Astrocyte (in vitro differentiated cells and primary cell): Measurements from ENCODE around the gene ACD. TPM values are rescaled to one million over a fixed set of nuclear protein-coding genes. Genes with fewer than 3 reads are reported as not detected.
A peak's percentile ranks its signal among the peaks of the same experiment; 100 is the strongest.

Source experiments
- DNase-seq: peaks from one replicate; pipeline ENCODE4 v3.0.0-alpha.2; 2010; ENCODE audit warnings: low read depth
- FAIRE-seq: peaks from 2 replicates; lab custom pipeline; 2011; peaks lifted over from hg19 to GRCh38; lab: Jason Lieb, UNC
- H2AFZ ChIP-seq: 2 replicates; pipeline ENCODE4 v1.6.0; 2012; ENCODE audit warnings: low read depth, low read length, inconsistent platforms
- H3K27ac ChIP-seq: 2 replicates; pipeline ENCODE4 v1.5.1; 2011; ENCODE audit warnings: low read depth, low read length, inconsistent platforms
- H3K27me3 ChIP-seq: 2 replicates; pipeline ENCODE4 v1.6.0; 2011; ENCODE audit warnings: low read length, inconsistent platforms; ENCODE audit not compliant: insufficient read depth
- H3K36me3 ChIP-seq: 2 replicates; pipeline ENCODE4 v1.5.1; 2011; ENCODE audit warnings: low read length, inconsistent platforms; ENCODE audit not compliant: insufficient read depth
- H3K4me1 ChIP-seq: 2 replicates; pipeline ENCODE4 v1.5.1; 2011; ENCODE audit warnings: low read length, inconsistent platforms; ENCODE audit not compliant: insufficient read depth
- H3K4me2 ChIP-seq: 2 replicates; pipeline ENCODE4 v1.6.0; 2012; ENCODE audit warnings: low read length, inconsistent platforms
- H3K4me3 ChIP-seq: 2 replicates; pipeline ENCODE4 v1.5.1; 2011; ENCODE audit warnings: low read depth, mild to moderate bottlenecking, low read length, inconsistent platforms; ENCODE audit not compliant: insufficient read depth
- H3K79me2 ChIP-seq: 2 replicates; pipeline ENCODE4 v1.6.0; 2012; ENCODE audit warnings: mild to moderate bottlenecking, low read length, inconsistent platforms; ENCODE audit not compliant: insufficient read depth
- H3K9ac ChIP-seq: 2 replicates; pipeline ENCODE4 v1.6.0; 2012; ENCODE audit warnings: mild to moderate bottlenecking, low read length, inconsistent platforms
- H3K9me3 ChIP-seq: 2 replicates; pipeline ENCODE4 v1.5.1; 2012; ENCODE audit warnings: low read depth, mild to moderate bottlenecking, low read length, inconsistent platforms; ENCODE audit not compliant: insufficient read depth
- H4K20me1 ChIP-seq: 2 replicates; pipeline ENCODE4 v1.6.0; 2012; ENCODE audit warnings: low read length, inconsistent platforms; ENCODE audit not compliant: insufficient read depth
- H3K27ac Mint-ChIP-seq: one replicate; pipeline ENCODE4 v1.8.0; 2021; ENCODE audit warnings: mild to moderate bottlenecking, mixed read lengths; ENCODE audit not compliant: unreplicated experiment
- H3K27me3 Mint-ChIP-seq: one replicate; pipeline ENCODE4 v1.8.0; 2021; ENCODE audit warnings: low read depth, mixed read lengths; ENCODE audit not compliant: unreplicated experiment
- H3K36me3 Mint-ChIP-seq: one replicate; pipeline ENCODE4 v1.8.0; 2021; ENCODE audit warnings: low read depth, mixed read lengths; ENCODE audit not compliant: unreplicated experiment
- H3K4me1 Mint-ChIP-seq: one replicate; pipeline ENCODE4 v1.8.0; 2021; ENCODE audit warnings: low read depth, mixed read lengths; ENCODE audit not compliant: unreplicated experiment
- H3K4me3 Mint-ChIP-seq: one replicate; pipeline ENCODE4 v1.8.0; 2021; ENCODE audit warnings: mild to moderate bottlenecking, moderate library complexity, mixed read lengths; ENCODE audit not compliant: unreplicated experiment
- H3K9me3 Mint-ChIP-seq: one replicate; pipeline ENCODE4 v1.8.0; 2021; ENCODE audit warnings: mild to moderate bottlenecking, mixed read lengths; ENCODE audit not compliant: unreplicated experiment
- EZH2 ChIP-seq: IDR thresholded peaks from 2 replicates; pipeline ENCODE4 v1.6.1; 2012; ENCODE audit warnings: mild to moderate bottlenecking, low read length, inconsistent platforms; ENCODE audit not compliant: insufficient read depth
- total RNA-seq: library from RNA; stranded (reverse); gene quantifications from 2 replicates; pipeline ENCODE4 v1.2.1, GENCODE V29; 2021
- TF ChIP-seq, protein P1 (sequence below): IDR thresholded peaks from 2 replicates; pipeline ENCODE4 v1.5.1; 2011; ENCODE audit warnings: low read depth, mild to moderate bottlenecking, inconsistent platforms, low read length, moderate library complexity; ENCODE audit not compliant: insufficient read depth

Gene ACD
- total RNA-seq, 1 donor from 2014 or later, result 11.8 TPM

GRCh38 chr16:67667817-67668494 lies 7.9 kb upstream of the ACD start:
- H4K20me1 ChIP-seq, result peaks cover 6% of the 10 kb centered on the region
- H2AFZ ChIP-seq, result peak overlapping the region; percentile 84
- no peaks in the 10 kb centered on the region for H3K27me3 ChIP-seq
- H3K27ac Mint-ChIP-seq, result no peak overlapping the region
- peak; percentile 78 for DNase-seq
- no peaks in the 10 kb centered on the region for H3K79me2 ChIP-seq
- H3K9ac ChIP-seq, result peak overlapping the region; percentile 66
- peak overlapping the region; percentile 85 for H3K4me2 ChIP-seq
- peaks cover 6% of the 10 kb centered on the region for H3K36me3 Mint-ChIP-seq
- TF ChIP-seq EZH2, result no peak
- TF ChIP-seq, protein P1, sequence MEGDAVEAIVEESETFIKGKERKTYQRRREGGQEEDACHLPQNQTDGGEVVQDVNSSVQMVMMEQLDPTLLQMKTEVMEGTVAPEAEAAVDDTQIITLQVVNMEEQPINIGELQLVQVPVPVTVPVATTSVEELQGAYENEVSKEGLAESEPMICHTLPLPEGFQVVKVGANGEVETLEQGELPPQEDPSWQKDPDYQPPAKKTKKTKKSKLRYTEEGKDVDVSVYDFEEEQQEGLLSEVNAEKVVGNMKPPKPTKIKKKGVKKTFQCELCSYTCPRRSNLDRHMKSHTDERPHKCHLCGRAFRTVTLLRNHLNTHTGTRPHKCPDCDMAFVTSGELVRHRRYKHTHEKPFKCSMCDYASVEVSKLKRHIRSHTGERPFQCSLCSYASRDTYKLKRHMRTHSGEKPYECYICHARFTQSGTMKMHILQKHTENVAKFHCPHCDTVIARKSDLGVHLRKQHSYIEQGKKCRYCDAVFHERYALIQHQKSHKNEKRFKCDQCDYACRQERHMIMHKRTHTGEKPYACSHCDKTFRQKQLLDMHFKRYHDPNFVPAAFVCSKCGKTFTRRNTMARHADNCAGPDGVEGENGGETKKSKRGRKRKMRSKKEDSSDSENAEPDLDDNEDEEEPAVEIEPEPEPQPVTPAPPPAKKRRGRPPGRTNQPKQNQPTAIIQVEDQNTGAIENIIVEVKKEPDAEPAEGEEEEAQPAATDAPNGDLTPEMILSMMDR, result peak; percentile 82
- no peak overlapping the region for H3K27ac ChIP-seq
- H3K36me3 ChIP-seq, result no peaks in the 10 kb centered on the region
- H3K9me3 Mint-ChIP-seq, result no peaks in the 10 kb centered on the region
- peaks cover 18% of the 10 kb centered on the region for H3K4me1 ChIP-seq
- peaks cover 6% of the 10 kb centered on the region for H3K27me3 Mint-ChIP-seq
- H3K4me3 Mint-ChIP-seq, result peak overlapping the region; percentile 34
- peaks cover 3% of the 10 kb centered on the region for H3K4me1 Mint-ChIP-seq
- FAIRE-seq, result peak; percentile 41
- no peak overlapping the region for H3K4me3 ChIP-seq
- H3K9me3 ChIP-seq, result no peaks in the 10 kb centered on the region

- no peak for DNase-seq
- Histone ChIP-seq H2AFZ (peak overlapping the region; percentile 84), H3K27me3 (no peaks in the 10 kb centered on the region), H3K4me2 (peak overlapping the region; percentile 85), H3K9ac (peak overlapping the region; percentile 66), H3K79me2 (no peaks in the 10 kb centered on the region), H3K9me3 (no peaks in the 10 kb centered on the region), H3K27ac (no peak overlapping the region), H3K36me3 (no peaks in the 10 kb centered on the region), H3K4me3 (no peak overlapping the region), H4K20me1 (peaks cover 8% of the 10 kb centered on the region), H3K4me1 (peaks cover 16% of the 10 kb centered on the region)
- TF ChIP-seq EZH2, result no peak
- TF ChIP-seq, protein P1, result no peak
- Mint-ChIP-seq H3K4me3 (peak overlapping the region; percentile 81), H3K4me1 (peaks cover 3% of the 10 kb centered on the region), H3K9me3 (no peaks in the 10 kb centered on the region), H3K27me3 (peaks cover 6% of the 10 kb centered on the region), H3K36me3 (peaks cover 6% of the 10 kb centered on the region), H3K27ac (no peak overlapping the region)
- FAIRE-seq, result no peak
Measured at GRCh38 chr16:67667453-67667816, 7.4 kb upstream of the ACD start.
